Prostate gland (tissue), 2 donors: ENCODE data around the gene TSPOAP1. TPM values are rescaled to one million over a fixed set of nuclear protein-coding genes. Genes with fewer than 3 reads are reported as not detected.
A peak's percentile ranks its signal among the peaks of the same experiment; 100 is the strongest.

Source experiments
- DNase-seq: peaks from one replicate; pipeline ENCODE4 v3.0.0-alpha.2; 2019; ENCODE audit warnings: low spot score
- H3K27ac ChIP-seq, 2 donors: fragments of 200-600 bp; sonication (generic); 2 replicates each; pipeline ENCODE4 v1.5.1; 2017 to 2019
- H3K27me3 ChIP-seq: fragments of 200-600 bp; sonication (generic); replicated peaks from 2 replicates; pipeline ENCODE4 v1.5.1; 2019; ENCODE audit not compliant: insufficient read depth
- H3K36me3 ChIP-seq, 2 donors: fragments of 200-600 bp; sonication (generic); 1 replicate in 1 of 2; 2 replicates in 1 of 2; pipeline versions ENCODE4 v1.5.1 to v1.8.1; 2017 to 2019
- H3K4me1 ChIP-seq: fragments of 200-600 bp; sonication (generic); replicated peaks from 2 replicates; pipeline ENCODE4 v1.5.1; 2019
- H3K4me3 ChIP-seq, 2 donors: fragments of 200-600 bp; sonication (generic); 2 replicates each; pipeline ENCODE4 v1.5.1; 2017 to 2019
- H3K9me3 ChIP-seq: fragments of 200-600 bp; sonication (generic); 2 replicates; pipeline ENCODE4 v1.5.1; 2017
- POLR2A ChIP-seq: fragments of 450-650 bp; IDR thresholded peaks from one replicate; pipeline ENCODE4 v1.6.1; 2016; ENCODE audit warnings: antibody characterized with exemption, mild to moderate bottlenecking
- POLR2AphosphoS5 ChIP-seq: sonication (generic); formaldehyde crosslinking; IDR thresholded peaks from one replicate; pipeline ENCODE4 v1.6.1; 2017; ENCODE audit warnings: antibody characterized with exemption
- WGBS: methylation state at CpG from one replicate; pipeline ENCODE4 v1.1.5; 2018; 5-methylcytosine and 5-hydroxymethylcytosine counted together
- intact Hi-C: fragments of 100-400 bp; cut with DNase I; formaldehyde crosslinking; loops from one replicate; pipeline ENCODE4 v1.14.2; 2022
- total RNA-seq, 2 donors: library from RNA; depleted of rRNA; stranded (reverse); fragments of >200 nt; gene quantifications; one replicate each; pipeline ENCODE4 v1.1.0, GENCODE V29; 2016
- TF ChIP-seq, protein P1 (sequence below), 4 experiments: fragments of 200-600 bp in 2 of 4; fragments of 450-650 bp in 2 of 4; sonication (generic) in 2 of 4; IDR thresholded peaks; 1 replicate in 3 of 4; 2 replicates in 1 of 4; pipeline ENCODE4 v1.5.1; 2016 to 2019; ENCODE audit warnings: antibody characterized with exemption in 4 of 4, mild to moderate bottlenecking in 2 of 4, moderate library complexity in 2 of 4

The TSPOAP1 gene, protein sequence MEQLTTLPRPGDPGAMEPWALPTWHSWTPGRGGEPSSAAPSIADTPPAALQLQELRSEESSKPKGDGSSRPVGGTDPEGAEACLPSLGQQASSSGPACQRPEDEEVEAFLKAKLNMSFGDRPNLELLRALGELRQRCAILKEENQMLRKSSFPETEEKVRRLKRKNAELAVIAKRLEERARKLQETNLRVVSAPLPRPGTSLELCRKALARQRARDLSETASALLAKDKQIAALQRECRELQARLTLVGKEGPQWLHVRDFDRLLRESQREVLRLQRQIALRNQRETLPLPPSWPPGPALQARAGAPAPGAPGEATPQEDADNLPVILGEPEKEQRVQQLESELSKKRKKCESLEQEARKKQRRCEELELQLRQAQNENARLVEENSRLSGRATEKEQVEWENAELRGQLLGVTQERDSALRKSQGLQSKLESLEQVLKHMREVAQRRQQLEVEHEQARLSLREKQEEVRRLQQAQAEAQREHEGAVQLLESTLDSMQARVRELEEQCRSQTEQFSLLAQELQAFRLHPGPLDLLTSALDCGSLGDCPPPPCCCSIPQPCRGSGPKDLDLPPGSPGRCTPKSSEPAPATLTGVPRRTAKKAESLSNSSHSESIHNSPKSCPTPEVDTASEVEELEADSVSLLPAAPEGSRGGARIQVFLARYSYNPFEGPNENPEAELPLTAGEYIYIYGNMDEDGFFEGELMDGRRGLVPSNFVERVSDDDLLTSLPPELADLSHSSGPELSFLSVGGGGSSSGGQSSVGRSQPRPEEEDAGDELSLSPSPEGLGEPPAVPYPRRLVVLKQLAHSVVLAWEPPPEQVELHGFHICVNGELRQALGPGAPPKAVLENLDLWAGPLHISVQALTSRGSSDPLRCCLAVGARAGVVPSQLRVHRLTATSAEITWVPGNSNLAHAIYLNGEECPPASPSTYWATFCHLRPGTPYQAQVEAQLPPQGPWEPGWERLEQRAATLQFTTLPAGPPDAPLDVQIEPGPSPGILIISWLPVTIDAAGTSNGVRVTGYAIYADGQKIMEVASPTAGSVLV (N-terminal part only)
- total RNA-seq = 10 to 100 TPM; 22.7 to 26.5 TPM

DNA sequence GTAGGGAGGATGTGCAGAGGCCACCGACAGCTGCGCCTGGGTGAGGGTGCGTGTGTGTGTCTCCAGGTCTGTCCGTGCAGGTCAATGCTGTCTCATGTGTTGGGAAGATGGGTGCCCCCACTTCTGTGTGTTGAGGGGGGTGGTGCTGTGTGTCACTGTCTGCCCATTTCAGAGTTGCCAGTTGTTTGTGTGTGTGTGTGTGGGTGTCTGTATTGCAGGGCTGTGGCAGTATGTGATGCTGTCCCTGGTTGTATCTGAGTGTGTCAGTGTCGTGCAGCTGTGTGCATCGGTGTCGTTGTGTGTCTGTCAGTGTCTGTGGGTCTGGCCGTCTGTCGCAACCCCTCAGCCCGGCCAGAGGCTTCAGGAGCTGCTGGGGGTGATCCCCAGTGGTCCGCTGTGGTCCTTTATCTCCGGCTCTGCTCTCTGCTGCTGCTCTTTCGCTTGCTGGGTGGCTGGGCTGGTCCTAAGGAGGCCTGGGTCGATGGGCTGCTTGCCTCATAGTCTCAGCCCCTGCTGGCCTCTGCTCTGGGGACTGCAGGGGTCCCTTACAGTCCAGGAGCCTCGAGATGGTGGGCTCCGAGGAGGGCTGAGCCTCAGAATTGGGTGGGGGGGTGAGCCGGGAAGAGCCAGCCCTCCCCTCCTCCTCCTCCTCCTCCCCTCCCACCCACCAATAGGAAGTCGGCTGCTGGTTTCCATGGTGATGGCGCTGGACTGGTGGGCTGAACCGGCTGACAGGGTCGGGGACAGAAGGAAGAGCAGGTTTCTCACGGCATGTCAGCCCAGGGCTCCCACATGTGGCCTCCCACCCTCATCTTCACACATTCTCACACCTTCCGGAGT, at the start of gene TSPOAP1:
Gene TSPOAP1, minus strand, starts transcription at position 601 of the 840 bp plus-strand sequence. CDS start 875 bp downstream, outside the sequence.
- TF ChIP-seq POLR2A (no peak), POLR2AphosphoS5 (no peak)
- TF ChIP-seq, protein P1, sequence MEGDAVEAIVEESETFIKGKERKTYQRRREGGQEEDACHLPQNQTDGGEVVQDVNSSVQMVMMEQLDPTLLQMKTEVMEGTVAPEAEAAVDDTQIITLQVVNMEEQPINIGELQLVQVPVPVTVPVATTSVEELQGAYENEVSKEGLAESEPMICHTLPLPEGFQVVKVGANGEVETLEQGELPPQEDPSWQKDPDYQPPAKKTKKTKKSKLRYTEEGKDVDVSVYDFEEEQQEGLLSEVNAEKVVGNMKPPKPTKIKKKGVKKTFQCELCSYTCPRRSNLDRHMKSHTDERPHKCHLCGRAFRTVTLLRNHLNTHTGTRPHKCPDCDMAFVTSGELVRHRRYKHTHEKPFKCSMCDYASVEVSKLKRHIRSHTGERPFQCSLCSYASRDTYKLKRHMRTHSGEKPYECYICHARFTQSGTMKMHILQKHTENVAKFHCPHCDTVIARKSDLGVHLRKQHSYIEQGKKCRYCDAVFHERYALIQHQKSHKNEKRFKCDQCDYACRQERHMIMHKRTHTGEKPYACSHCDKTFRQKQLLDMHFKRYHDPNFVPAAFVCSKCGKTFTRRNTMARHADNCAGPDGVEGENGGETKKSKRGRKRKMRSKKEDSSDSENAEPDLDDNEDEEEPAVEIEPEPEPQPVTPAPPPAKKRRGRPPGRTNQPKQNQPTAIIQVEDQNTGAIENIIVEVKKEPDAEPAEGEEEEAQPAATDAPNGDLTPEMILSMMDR (IDR thresholded peaks at IDR 0.05) = no peak
- Histone ChIP-seq H3K4me1 (no peaks in the 10 kb centered on the region), H3K27ac (no peak within 1 kb of the TSS), H3K9me3 (no peaks in the 10 kb centered on the region), H3K4me3 (no peak within 1 kb of the TSS), H3K27me3 (no peaks in the 10 kb centered on the region), H3K36me3 (no peaks in the 10 kb centered on the region)
- 34% methylated on average over 23 of the region's 23 CpGs for WGBS
- intact Hi-C loops = no loop called here
- no peak for DNase-seq

DNA sequence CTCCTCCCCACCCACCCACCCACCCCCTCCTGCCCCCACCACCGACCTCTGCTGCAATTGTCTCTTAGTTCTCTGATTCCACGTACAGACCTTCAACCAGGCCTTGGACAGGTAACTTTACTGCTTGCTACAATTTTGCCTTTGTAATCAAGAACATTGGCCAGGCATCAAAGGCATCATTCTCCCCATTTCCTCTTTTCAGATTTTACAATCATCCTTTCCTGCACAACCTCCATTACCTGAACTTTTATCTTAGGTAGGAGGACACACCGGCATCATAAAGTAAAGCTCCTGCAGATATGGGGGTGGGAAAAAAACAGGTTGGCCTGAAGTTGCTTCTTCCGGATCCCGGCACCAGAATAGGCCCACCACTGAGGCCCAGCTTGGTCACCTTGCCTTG, 49.1 kb upstream of the TSPOAP1 start:
- H3K27ac ChIP-seq = peak overlapping the region; percentile 42 to 45
- TF ChIP-seq, protein P1 (IDR thresholded peaks at IDR 0.05) = no peak
- TF ChIP-seq POLR2AphosphoS5 = no peak
- TF ChIP-seq POLR2A = no peak
- H3K4me1 ChIP-seq = peaks cover 13% of the 10 kb centered on the region
- H3K4me3 ChIP-seq = no peak overlapping the region
- intact Hi-C loops = no loop called here
- H3K27me3 ChIP-seq = no peaks in the 10 kb centered on the region
- DNase-seq = no peak
- 45% methylated on average over 5 of the region's 5 CpGs for WGBS
- no peaks in the 10 kb centered on the region for H3K9me3 ChIP-seq
- no peaks in the 10 kb centered on the region for H3K36me3 ChIP-seq

- no peak overlapping the region for H3K4me3 ChIP-seq
- H3K36me3 ChIP-seq = no peaks in the 10 kb centered on the region
- TF ChIP-seq POLR2A (no peak), POLR2AphosphoS5 (peak; percentile 90)
- TF ChIP-seq, protein P1 (IDR thresholded peaks at IDR 0.05) = no peak
- 42% methylated on average over 3 of the region's 3 CpGs for WGBS
- no peaks in the 10 kb centered on the region for H3K27me3 ChIP-seq
- H3K4me1 ChIP-seq = peaks cover 11% of the 10 kb centered on the region
- no peaks in the 10 kb centered on the region for H3K9me3 ChIP-seq
- intact Hi-C loops = no loop called here
- peak; percentile 87 for DNase-seq
- H3K27ac ChIP-seq = peak overlapping the region; percentile 42 to 45
These were observed 48.6 kb upstream of the TSPOAP1 start for GRCh38 chr17:58377093-58377601.

GRCh38 chr17:58376472-58377000, 47.9 kb upstream of the TSPOAP1 start:
- intact Hi-C loops = no loop called here
- Histone ChIP-seq H3K4me3 (no peak overlapping the region), H3K27ac (peak overlapping the region; percentile 42 to 45), H3K27me3 (no peaks in the 10 kb centered on the region), H3K4me1 (peaks cover 11% of the 10 kb centered on the region), H3K36me3 (no peaks in the 10 kb centered on the region), H3K9me3 (no peaks in the 10 kb centered on the region)
- TF ChIP-seq POLR2A (no peak), POLR2AphosphoS5 (no peak)
- TF ChIP-seq, protein P1 (IDR thresholded peaks at IDR 0.05) = no peak
- DNase-seq = no peak
- WGBS = 53% methylated on average over 4 of the region's 4 CpGs
